ENCODE measurements around the gene GPALPP1.
"Not testable (repeated sequence)": the region's sequence is repeated elsewhere in the genome, so short reads cannot be mapped to it uniquely, and the experiment has no call there.

The GPALPP1 gene

GRCh38 chr13:45004096-45004495 lies 14.8 kb downstream of the GPALPP1 start:
- in situ Hi-C loops (cut with MboI; ENCODE audit: low sequenced_read_pairs) = no loop called here

DNA sequence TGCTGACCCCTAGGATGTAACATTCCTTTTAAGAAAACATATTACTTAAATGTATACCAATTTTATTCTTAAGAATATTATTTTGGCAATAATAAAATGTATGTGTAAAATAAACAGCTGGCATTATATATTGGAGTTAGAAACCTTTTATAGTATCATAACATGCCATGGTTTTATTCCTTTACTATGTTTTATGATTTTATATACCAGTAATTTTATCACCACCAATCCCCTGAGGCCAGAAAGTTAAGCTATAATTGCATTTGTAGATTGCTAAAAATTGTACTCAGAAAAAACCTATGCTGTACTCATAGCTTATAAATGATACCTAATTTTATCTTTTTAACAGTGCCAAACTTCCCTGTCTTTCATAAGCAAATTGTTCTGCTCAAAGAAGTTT lies 17.9 kb downstream of the GPALPP1 start:
- in situ Hi-C loops (cut with MboI; ENCODE audit: low sequenced_read_pairs) = no loop called here

GRCh38 chr13:45007823-45008222 lies 18.5 kb downstream of the GPALPP1 start:
- in situ Hi-C loops (cut with MboI; ENCODE audit: low sequenced_read_pairs) = no loop called here

DNA sequence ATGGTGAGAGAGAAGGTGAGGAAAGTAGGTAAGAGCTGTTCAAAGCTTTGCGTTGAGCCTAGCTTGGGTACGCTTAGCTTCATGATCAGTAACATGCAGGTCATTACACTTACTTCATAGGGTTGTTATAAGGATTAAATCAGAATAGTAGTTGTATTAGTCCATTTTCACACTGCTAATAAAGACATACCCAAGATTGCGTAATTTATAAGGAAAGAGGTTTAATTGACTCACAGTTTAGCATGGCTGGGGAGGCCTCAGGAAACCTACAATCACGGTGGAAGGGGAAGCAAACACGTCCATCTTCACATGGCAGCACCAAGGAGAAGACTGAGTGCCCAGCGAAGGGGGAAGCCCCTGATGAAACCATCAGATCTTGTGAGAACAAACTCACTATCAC lies 21.9 kb downstream of the GPALPP1 start:
- in situ Hi-C loops (cut with MboI; ENCODE audit: low sequenced_read_pairs) = no loop called here

DNA sequence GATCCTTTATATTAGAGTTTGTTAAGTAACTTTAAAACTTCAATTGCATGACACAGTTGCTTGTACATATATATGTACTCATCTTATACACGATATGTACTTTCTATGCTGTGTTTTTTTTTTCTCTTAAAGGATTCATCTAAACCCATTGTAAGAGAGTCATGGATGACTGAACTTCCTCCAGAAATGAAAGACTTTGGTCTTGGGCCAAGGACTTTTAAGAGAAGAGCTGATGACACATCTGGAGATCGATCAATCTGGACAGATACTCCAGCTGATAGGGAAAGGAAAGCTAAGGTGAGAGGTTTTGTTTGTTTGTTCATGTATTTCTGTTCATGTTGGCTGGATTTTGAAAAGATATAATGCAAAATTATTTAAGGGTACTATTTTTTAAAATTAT lies 26.0 kb downstream of the GPALPP1 start:
- in situ Hi-C loops (cut with MboI; ENCODE audit: low sequenced_read_pairs) = no loop called here

DNA sequence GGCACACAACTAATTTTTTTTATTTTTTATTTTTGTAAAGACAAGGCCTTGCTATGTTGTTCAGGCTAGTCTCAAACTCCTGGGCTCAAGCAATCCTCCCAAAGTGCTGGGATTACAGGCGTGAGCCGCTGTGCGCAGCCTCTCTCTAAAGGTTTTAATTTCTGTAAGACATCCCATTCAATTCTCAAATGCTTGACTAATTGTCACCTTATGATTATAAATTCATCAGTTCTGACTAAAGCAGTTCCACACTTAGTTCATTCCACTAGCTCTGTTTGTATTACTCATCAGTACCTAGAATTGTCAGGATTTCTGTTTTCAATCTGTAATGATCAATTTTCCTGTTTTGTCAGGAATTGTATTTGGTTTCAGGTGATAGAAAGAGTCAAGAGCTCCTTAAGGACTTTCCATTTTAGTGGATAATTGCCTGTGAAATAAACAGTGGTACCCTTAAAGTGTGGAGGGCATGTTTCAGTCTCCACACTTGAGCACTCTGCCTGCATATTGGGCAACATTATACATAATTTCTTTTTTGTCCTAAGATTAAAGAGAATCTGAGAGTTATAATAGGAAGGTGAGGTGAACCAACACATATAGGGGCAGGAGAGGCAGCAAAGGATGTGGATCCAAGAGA lies 27.6 kb downstream of the GPALPP1 start:
- in situ Hi-C loops (cut with MboI; ENCODE audit: low sequenced_read_pairs) = no loop called here

DNA sequence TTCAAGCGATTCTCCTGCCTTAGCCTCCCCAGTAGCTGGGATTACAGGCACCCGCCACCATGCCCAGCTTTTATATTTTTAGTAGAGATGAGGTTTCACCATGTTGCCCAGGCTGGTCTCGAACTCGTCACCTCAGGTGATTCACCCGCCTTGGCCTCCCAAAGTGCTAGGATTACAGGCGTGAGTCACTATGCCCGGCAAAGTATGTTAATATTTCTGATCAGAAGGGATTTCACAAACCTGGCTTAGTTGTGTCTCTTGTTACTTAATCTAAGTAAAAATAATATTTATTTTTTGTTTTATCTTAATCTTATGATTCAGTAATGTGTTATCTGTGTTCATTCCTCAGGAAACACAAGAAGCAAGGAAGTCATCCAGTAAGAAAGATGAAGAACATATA lies 30.6 kb downstream of the GPALPP1 start:
- in situ Hi-C loops (cut with MboI; ENCODE audit: low sequenced_read_pairs) = not testable (repeated sequence)

DNA sequence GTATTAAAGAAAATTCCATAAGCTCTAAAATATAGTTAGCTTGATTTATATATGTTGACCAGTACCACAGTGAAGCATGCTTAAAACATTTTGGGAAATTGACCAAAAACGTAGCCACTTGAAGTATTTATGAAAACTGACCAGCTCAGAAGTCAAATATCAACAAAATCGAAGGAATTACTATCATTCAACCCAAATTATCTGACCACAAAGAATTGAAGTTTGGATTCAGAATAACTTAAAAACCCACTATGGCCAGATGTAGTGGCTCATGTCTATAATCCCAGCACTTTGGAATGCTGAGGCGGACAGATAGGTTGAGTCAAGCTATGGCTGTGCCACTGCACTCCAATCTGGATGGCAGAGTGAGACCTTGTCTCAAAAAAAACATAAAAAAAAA lies 31.9 kb downstream of the GPALPP1 start:
- in situ Hi-C loops (cut with MboI; ENCODE audit: low sequenced_read_pairs) = no loop called here

DNA sequence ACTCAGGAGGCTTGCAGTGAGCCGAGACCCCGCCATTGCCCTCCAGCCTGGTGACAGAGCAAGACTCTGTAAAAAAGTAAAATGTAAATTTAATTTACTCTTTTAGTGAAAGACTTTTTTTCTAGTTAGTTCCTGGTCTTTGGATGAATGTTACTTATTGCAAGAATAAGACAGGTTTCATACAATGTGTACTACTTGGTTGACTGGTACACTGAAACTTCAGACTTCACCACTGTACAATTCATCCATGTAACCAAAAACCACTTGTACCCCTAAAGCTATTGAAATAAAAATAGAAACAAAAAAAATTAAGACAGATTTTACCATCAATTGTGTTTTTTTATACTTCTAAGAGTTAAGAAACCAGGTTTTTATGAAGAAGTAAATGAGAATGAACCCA lies 35.5 kb downstream of the GPALPP1 start:
- in situ Hi-C loops (cut with MboI; ENCODE audit: low sequenced_read_pairs) = no loop called here

DNA sequence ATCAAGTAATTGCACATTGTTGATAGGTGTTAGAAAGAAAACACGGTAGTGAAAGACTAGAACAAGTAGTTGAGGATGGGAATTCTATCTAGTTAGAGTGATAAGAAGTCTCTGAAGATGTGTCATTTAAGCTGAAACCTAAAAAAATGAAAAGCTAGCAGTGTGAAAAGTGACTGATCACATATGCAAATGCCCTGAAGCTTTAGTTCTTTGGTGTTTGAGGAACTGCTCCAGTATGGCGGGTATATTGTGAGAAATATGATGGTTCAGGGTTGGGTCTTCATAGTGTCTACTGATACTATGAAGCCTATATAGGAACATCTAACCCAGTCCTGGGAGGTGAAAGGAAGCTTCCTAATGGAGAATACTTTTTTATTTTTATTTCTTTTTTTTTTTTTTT lies 45.0 kb downstream of the GPALPP1 start:
- in situ Hi-C loops (cut with MboI; ENCODE audit: low sequenced_read_pairs) = no loop called here

DNA sequence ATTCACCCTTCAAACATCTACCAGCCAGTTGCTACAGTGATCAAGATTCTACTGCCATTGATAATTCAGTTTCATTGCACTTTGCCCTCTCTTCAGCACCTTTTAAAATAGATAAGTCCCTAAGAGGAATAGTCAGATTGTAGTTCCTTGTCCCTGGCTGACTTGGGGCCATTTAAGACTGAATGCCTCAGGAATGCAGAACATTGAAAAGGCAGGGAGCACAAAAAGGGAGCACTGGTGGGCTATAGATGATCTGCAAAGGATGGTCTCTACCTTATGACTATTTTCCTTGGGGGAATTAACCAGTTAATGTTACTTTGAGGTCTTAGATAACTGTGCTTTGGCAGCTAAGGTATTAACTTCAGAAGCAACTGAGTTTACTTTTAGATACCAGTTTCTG lies 46.9 kb downstream of the GPALPP1 start:
- in situ Hi-C loops (cut with MboI; ENCODE audit: low sequenced_read_pairs) = no loop called here

DNA sequence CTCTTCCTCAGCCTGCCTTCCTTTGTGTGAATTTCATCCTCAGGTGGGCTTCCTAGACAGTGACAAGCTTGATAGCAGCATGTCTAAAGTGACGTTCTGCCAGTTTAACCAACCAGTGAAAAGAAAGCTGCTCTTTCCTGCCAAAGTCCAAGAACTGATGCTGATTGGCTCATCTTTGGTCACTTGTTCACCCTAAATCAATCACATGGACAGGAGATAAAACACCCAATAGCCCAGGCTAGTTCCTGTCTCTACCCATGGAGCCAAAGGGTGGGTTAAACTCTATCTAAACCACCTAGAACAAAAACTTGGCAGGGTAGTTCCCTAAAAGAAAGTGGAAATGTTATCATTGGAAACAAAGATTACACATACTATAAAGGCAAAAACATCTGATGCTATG lies 50.8 kb downstream of the GPALPP1 start:
- in situ Hi-C loops (cut with MboI; ENCODE audit: low sequenced_read_pairs) = no loop called here

DNA sequence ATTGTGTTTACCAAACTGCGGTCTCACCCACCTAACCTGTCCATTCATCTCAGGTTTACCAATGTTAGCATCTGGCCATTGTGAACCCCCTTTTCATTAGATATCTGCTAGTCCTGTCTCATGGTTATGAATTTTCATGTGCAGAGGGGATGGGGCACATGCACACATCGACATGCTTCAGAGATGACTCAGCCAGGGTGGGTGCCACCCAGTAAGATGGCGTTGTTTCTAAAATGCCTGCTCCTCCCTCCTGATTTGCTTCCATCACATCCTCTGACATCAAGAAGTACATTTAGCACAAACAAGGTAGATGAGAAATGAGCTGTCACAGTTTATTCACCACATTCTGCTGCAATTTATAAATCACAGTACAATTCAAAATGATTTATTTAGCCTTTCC lies 51.3 kb downstream of the GPALPP1 start:
- in situ Hi-C loops (cut with MboI; ENCODE audit: low sequenced_read_pairs) = no loop called here

DNA sequence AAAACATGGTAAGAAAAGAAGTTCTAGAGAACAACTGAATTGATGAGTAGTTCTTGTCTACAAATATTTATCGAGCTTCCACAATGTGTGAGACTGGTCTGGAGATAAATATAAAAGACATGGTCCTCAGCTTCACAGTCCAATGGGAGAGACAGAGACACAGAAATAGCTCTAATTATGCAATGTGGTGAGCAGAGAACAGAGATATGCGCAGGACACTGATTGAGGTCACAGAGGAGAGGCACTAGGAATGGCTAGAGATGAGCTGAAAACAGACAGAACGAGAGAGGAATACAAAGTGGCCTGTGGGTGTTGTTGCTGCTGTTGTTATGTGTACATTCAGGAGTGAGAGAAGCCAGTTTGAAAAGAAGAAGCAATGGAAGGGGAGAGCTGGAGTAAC lies 53.2 kb downstream of the GPALPP1 start:
- in situ Hi-C loops (cut with MboI; ENCODE audit: low sequenced_read_pairs) = no loop called here

DNA sequence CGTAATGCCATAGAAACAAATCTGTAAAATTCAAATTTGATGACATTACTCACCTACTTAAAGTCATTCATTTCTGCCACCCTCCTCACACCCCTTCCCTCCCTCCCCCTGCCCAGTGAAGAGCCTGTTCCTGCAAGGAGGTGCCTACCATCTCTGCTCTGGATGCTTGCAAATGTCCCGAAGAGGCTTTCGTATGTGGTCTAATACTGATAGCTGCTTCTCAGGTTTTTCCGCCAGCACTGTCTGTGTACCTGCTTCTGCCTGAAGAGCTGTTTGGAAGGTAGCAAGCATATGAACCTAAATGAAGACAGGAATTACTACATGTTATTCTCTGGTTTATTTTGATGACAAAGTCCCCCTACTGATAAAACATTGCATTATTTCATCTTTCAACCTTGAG lies 57.1 kb downstream of the GPALPP1 start:
- in situ Hi-C loops (cut with MboI; ENCODE audit: low sequenced_read_pairs) = no loop called here

DNA sequence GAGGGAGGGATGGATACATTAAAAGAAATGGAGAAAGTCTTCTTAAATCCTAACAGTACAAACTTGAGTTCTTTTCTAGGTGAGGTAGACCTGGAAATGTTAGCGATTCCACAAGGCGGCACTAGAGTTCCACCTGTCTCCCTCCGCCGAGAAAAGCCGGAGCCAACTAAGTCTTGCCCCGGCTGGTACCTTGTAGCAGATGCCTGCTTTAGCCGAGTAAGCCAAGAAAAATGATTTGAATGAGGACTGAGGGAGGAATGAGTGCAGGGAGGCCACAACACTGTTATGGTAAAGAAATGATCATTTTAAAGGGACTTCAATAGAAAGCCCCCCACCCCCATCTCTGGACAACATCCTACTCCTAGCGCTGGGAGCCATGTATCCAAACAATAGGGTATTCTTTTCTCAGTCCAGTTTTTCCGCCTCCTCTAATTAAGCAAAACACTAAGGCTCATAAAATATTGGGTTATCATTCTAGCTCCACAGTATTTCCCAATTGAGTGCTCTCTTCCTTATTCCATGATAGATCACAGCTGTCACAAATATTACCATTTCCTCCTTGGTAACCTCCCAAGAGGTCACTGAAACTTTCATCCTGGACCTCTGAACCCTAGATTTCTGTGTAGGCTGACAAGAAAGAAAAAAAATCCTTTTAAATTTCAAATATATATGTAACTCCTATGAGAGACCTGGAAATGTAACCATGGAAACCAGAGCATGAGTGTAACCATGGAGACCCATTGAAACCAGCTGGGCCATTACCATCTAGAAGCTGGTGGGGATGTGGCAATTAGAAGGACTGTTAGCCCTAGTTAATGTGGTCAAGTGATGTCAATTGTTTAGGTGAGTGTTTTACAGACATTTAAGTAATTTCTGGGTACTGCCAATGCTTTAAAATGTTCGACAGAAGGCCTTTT lies 58.3 kb downstream of the GPALPP1 start:
- in situ Hi-C loops (cut with MboI; ENCODE audit: low sequenced_read_pairs) = no loop called here

GRCh38 chr13:45048890-45049407 lies 59.6 kb downstream of the GPALPP1 start:
- in situ Hi-C loops (cut with MboI; ENCODE audit: low sequenced_read_pairs) = no loop called here

- in situ Hi-C loops (cut with MboI; ENCODE audit: low sequenced_read_pairs) = no loop called here
Measured at GRCh38 chr13:45049478-45049877, 60.1 kb downstream of the GPALPP1 start.

DNA sequence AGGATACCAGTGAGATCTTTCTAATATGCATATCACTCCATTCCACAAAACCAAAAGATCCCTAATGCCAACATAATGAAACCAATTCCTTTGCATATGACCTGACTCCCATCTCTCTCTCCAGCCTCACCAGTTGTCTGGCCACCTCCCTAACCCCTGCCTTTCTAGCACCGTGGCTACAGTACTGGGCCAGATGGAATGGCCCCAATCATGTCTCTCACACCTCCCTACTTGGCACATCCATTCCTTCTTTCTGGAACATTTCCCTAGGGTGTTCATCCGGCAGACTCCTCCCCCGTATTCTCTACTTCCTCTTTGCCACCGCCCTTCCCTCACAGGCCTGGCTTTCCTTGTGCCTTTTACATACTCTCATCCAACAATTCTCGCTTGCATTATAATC lies 62.0 kb downstream of the GPALPP1 start:
- in situ Hi-C loops (cut with MboI; ENCODE audit: low sequenced_read_pairs) = no loop called here

DNA sequence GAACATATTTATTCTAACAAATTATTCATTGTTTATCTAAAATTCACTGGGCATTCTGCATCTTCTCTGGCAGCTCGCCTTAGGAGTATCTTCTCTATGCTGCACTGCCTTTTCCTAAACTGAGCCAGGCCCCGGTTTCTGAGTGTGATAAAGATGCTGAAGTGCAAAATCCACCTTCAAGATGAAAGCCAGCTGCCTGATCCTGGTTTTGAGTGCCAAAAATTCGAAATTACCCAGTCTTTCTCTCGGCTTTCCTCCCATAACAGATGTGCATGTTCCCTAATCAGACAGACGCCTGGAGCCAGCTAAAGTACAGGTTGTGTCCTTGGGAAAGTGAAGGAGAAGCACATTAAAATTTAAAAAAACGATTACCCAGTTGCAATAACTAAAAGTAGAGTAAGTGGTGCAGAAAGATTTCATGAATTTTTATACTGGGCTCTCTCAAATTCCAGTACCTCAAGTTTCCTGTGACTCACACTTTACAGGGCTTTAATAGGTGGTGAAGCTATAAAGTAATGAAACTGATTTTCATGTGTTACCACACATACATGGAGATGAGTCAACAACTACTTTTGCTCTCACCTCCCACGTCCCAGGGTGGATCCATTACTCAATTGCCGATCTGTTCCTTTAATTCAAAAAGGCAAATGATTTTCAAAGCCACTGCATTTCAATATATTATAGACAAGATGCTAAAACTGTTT lies 66.0 kb downstream of the GPALPP1 start:
- in situ Hi-C loops (cut with MboI; ENCODE audit: low sequenced_read_pairs) = no loop called here

DNA sequence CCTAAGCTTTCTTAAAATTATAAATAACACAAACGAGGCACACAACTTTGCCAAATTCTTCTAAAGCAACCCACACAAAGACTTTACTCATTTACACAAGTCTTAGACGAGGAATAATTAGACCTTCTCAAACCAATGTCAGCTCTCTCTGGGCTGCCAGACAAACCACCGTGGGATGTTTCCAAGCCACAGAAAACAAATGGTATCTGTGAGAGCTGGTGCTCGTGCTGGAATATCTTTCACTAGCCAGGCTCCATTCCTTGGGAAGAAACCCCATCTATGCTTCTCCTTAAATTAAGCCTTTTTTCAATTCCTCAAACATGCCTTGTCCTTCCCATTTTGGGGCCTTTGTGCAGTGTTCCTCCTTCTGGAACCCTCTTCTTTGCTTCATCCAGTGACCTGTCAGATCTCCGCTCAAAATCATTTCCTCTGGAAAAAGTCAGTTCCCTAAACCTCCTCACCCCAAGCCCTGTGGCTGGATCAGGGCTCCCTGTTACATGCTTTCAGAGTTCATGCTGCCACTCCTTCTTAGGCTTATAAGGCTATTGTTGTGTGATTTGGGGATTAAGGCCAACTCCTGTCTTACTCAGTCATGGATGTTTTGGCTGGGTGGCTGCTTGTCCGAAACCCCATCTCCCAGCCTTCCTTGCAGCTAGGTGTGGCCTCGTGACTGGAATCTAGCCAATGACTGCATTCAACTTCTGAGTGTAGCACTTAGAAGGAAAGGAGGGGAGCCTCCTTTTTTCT lies 66.7 kb downstream of the GPALPP1 start:
- in situ Hi-C loops (cut with MboI; ENCODE audit: low sequenced_read_pairs) = no loop called here

All from hTERT RPE-1 (cell line).